ENCODE measurements around the gene PLAU.

Gene PLAU

GRCh38 chr10:73910764-73911552 lies at the start of gene PLAU:
TSS of gene PLAU (plus strand) at chr10:73911132. CDS start at chr10:73911556, 424 bp downstream.
- no peak for DNase-seq (ENCODE audit: low read depth)

- DNase-seq (ENCODE audit: low read depth), result no peak
Measured at GRCh38 chr10:73862011-73862410, 48.9 kb upstream of the PLAU start.

GRCh38 chr10:73863039-73863817 lies 47.7 kb upstream of the PLAU start:
- DNase-seq (ENCODE audit: low read depth), result no peak

- DNase-seq (ENCODE audit: low read depth), result no peak
Measured at GRCh38 chr10:73864229-73864628, 46.7 kb upstream of the PLAU start.

GRCh38 chr10:73865107-73865458 lies 45.8 kb upstream of the PLAU start:
- DNase-seq (ENCODE audit: low read depth), result no peak

- DNase-seq (ENCODE audit: low read depth), result no peak
Measured at GRCh38 chr10:73865459-73866442, 45.2 kb upstream of the PLAU start.

- no peak for DNase-seq (ENCODE audit: low read depth)
Measured at GRCh38 chr10:73866621-73867020, 44.3 kb upstream of the PLAU start.

- DNase-seq (ENCODE audit: low read depth), result no peak
Measured at GRCh38 chr10:73867126-73867807, 43.7 kb upstream of the PLAU start.

- no peak for DNase-seq (ENCODE audit: low read depth)
Measured at GRCh38 chr10:73867871-73868631, 42.9 kb upstream of the PLAU start.

- no peak for DNase-seq (ENCODE audit: low read depth)
Measured at GRCh38 chr10:73868655-73869195, 42.2 kb upstream of the PLAU start.

GRCh38 chr10:73871295-73872189 lies 39.4 kb upstream of the PLAU start:
- no peak for DNase-seq (ENCODE audit: low read depth)

- DNase-seq (ENCODE audit: low read depth), result no peak
Measured at GRCh38 chr10:73872190-73872710, 38.7 kb upstream of the PLAU start.

- DNase-seq (ENCODE audit: low read depth), result no peak
Measured at GRCh38 chr10:73873142-73873837, 37.6 kb upstream of the PLAU start.

GRCh38 chr10:73873838-73874215 lies 37.1 kb upstream of the PLAU start:
- DNase-seq (ENCODE audit: low read depth), result no peak

- peak; percentile 71 for DNase-seq (ENCODE audit: low read depth)
Measured at GRCh38 chr10:73874267-73875138, 36.4 kb upstream of the PLAU start, which contains the start of gene CAMK2G. TSS of gene CAMK2G (minus strand) at chr10:73874555. CDS start at chr10:73874461, 94 bp downstream.

- DNase-seq (ENCODE audit: low read depth), result no peak
Measured at GRCh38 chr10:73875139-73875475, 35.8 kb upstream of the PLAU start.

GRCh38 chr10:73876157-73876556 lies 34.8 kb upstream of the PLAU start:
- no peak for DNase-seq (ENCODE audit: low read depth)

- no peak for DNase-seq (ENCODE audit: low read depth)
Measured at GRCh38 chr10:73876566-73876965, 34.4 kb upstream of the PLAU start.

All from GM04504 (cell line).